GM20431 (cell line): ENCODE measurements around the gene KLF12.

Experiments
- in situ Hi-C: fragments of 300-500 bp; cut with MseI, MboI; formaldehyde crosslinking; loops from one replicate; pipeline ENCODE4 v1.15.0; 2020; ENCODE audit warnings: low sequenced_read_pairs; ENCODE audit not compliant: unreplicated experiment

Gene KLF12

GRCh38 chr13:74136084-74136658, 2.0 kb upstream of the KLF12 start:
- in situ Hi-C loops = no loop called here

DNA sequence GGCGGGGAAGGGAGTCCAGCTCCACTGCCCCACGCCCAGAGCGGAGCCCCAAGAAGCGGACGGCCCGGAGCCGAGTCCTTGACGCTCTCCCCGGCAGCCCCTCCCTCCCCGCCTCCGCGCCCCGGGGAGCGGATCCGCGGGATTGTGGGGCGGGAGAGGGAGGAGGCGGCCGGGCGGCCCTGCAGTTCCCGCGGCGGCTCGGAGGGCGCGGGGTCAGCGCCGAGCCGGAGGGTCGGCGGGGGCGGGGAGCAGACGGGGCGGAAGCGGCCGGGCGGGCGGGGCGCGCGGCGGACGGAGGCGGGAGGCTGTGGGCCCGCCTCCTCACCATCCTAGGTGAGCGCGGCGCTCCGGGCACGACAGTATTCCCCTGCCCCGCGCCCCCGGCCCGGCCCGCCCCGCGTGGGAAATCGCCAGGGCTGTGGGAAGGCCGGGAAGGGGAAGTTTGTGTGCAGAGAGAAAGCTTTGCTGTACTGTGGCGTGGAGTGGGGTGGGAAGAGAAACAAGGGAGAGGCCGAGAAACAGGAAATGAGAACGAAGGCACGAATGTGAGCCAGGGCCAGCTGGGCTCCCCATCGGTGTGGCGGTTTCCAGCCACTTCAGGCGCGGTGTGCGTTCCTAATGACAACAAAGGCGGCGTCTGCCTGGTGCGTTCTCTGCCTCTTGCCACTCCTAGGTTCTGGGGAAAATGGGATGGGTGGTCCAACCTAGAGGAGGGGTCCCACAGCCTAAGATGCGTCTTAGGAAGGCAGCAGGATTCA, 1.3 kb upstream of the KLF12 start:
- in situ Hi-C loops = no loop called here

DNA sequence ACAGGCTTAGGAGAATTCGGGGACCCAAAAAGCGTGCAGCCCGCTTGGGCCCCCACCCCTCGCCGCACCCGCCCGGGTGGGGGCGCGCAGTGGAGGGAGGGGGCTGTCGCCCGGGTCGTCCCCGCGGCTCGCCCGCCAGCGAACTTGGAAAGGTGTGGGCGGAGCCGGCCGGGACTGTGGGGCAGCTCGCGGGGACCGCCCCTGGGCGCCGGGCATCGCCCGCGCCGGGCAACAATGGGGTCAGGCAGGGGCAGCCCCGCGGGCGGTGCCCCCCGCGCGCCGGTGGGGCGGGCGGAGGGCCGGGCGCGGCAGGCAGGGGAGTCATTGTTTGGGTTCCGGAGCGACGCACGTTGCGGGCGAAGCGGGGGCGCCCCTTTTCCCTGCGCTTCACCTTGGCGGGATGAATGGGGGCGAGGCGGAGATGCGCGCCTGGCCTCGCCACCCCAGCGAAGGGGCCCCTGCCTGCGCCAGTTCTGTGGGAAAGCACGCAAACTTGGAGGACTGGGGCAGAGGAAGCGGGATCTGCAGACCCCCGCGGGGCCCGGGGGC, 647 bp upstream of the KLF12 start:
- in situ Hi-C loops = no loop called here

GRCh38 chr13:74133657-74134201, 475 bp downstream of the KLF12 start:
- in situ Hi-C loops = no loop called here

GRCh38 chr13:74132776-74133656, 1.2 kb downstream of the KLF12 start:
- in situ Hi-C loops = no loop called here

DNA sequence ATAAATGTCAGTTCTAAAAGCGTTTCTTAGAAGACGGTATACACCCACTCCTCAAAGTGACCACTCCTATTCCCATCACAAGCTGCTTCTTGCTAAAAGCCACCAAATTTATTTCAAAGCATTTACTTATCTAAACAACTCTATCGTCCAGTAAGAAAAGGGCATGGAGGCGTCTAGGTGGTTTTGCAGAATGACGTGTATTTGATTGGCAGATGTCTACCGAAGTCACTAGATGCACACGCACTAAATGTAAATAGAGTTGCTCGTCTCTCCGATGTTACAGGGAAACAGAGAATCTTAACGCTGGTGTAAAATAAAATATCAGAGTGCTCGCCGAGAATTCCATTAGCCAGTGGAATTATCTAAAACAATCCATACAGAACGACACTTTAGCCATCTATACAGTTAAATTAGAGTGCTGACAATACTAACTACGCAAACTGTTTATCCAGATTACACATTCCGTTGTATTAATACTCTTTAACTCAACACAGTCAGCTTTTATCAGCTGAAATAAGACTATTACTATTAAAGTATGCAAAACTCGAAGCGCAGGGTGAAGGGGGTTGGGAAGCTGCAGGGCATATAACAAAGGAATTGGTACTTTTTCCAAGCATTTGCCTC, 1.9 kb downstream of the KLF12 start:
- in situ Hi-C loops = no loop called here

DNA sequence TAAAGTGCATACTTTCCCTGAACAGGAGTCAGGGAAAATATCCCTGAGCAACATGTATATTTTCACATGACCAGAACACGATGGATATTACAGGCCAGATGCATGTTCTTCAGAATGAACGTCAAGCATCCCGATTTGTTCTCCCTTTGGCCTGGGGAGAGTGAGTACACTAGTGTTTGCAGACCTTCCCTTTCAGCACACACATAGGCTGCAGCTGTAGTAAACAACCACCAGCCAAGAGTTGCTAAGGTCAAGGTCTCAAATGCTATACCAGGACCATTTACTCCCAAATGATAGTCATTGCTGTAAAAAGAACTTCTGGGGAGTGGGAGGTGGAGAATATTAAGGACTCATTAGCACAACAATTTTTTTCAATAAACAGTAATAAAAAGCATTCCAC, 3.0 kb downstream of the KLF12 start:
- in situ Hi-C loops = no loop called here

DNA sequence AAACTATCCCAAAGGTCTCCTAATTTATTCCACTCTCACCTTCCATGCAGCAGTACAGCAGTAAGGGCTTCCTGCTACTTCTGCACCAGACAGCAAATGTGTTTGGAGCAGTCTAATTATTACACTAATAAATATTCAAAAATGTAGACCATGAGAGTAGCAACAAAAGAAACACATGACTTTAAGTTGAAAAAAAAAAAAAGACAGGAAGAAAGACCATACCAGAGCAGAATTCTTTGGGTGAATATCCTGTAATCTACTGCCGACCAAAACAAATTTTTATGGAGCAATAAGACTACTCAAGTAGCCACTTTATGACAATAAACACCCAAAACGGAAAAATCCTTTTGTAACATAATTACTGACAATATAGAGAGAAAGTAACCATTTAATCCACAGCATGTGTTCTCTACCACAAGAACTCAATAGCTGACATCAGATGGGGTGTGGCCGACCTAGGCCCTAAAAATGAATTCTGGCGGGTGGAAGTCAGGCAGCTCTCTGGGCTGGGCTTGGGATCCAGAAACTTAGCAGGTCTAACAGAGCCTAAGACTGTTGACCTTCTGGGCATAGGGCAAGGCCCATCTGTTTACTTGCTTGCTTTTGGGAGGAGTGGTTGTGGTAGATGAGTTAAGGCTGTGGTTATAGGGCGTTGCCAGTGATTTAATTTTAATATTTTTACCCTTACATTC, 4.6 kb downstream of the KLF12 start:
- in situ Hi-C loops = no loop called here

- in situ Hi-C loops = no loop called here
Measured at GRCh38 chr13:74128156-74128767, 5.9 kb downstream of the KLF12 start.

- in situ Hi-C loops = no loop called here
Measured at GRCh38 chr13:74118328-74118727, 15.9 kb downstream of the KLF12 start.

DNA sequence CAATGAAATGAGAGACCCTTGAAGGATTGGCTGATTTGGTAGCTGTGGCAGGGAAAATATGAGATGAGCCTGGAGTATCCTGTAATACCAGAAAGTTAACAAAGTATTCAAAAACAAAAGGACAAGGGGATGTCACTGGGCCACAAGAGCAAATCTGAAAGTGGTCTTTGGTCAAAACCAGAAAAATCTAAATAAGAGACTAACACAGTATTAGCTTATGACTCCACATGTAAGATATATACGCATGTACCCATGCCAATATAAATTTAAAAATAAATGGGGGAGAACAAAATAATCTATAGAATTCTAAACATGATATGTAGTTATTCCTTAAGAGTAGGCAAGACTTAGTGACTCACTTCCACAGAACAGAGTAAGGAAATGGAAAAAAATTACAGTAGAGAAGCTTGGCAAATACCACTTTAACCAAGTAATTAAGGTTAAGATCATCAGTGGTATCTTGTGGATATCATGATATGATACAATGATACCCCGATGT, 16.9 kb downstream of the KLF12 start:
- in situ Hi-C loops = no loop called here

DNA sequence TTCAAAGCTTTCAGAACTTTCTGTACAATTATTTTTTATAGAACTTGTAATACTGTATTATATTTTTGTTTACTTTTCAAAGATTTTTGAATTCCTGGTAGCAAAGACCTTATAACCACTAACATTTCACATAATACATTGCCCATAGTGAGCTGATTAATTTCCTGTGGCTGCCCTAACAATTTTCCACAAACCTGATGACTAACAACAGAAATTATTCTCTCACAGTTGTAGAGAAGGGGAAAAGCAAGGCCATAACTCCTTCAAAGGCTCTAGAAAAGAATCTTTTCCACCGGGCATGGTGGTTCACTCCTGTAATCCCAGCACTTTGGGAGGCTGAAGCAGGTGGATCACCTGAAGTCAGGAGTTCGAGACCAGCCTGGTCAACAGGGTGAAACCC, 19.1 kb downstream of the KLF12 start:
- in situ Hi-C loops = no loop called here

GRCh38 chr13:74114641-74115040, 19.6 kb downstream of the KLF12 start:
- in situ Hi-C loops = no loop called here

DNA sequence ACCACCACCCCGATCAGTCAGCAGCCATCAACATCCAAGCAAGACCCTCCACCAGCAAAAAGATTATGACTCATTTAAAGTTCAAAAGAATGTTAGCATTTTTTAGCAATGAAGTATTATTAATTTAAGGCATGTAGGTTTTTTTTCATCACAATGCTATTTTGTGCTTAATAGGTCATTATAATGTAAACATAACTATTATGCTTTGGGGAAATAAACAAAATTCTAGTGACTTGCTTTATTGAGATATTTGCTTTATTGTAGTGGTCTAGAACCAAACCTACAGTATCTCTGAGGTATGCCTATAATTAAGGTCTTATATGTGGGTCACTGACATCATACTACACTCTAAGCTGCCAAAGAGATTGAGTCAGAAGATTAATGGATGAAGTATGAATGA, 20.0 kb downstream of the KLF12 start:
- in situ Hi-C loops = no loop called here

GRCh38 chr13:74111901-74112824, 22.0 kb downstream of the KLF12 start:
- in situ Hi-C loops = no loop called here

DNA sequence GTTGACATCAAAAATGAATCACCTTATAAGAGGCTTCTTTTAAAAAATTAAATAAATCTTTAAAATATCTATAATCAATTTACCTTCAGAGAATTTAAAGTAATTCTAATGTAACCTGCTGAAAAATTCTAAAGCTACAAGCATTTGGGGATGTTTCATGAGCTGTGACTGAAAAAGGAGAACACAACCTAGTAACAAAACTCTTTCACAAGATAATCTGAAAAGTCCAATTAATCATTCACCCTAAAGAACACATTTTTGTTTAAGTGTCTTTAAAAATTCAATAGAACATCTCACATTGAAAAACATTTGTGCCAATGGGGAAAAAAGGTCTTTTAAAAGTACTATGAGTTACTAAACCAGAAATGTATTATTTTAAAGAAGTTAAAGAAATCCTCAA, 22.8 kb downstream of the KLF12 start:
- in situ Hi-C loops = no loop called here

- in situ Hi-C loops = no loop called here
Measured at GRCh38 chr13:74110053-74110452, 24.2 kb downstream of the KLF12 start.

DNA sequence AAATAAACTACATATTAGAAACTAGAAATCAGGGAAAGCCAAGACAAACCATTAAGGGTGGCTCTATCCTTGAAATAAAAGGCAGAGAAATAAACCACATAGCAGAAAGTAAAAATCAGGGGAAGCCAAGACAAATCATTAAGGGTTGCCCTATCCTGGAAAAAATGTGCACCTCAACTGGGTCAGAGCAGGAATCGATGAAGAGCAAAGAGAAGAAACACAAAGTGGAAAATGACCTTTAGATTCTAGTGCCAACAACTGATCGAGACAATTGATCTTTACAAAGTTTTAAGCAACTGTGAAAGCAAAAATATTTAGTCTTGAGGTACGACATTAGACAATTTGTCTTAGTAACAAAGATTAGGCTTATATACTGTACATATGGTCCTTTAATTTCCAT, 26.6 kb downstream of the KLF12 start:
- in situ Hi-C loops = no loop called here
